ENCODE results near the gene DRC7.
"Not testable (repeated sequence)": the region's sequence is repeated elsewhere in the genome, so short reads cannot be mapped to it uniquely, and the experiment has no call there.

Gene DRC7

DNA sequence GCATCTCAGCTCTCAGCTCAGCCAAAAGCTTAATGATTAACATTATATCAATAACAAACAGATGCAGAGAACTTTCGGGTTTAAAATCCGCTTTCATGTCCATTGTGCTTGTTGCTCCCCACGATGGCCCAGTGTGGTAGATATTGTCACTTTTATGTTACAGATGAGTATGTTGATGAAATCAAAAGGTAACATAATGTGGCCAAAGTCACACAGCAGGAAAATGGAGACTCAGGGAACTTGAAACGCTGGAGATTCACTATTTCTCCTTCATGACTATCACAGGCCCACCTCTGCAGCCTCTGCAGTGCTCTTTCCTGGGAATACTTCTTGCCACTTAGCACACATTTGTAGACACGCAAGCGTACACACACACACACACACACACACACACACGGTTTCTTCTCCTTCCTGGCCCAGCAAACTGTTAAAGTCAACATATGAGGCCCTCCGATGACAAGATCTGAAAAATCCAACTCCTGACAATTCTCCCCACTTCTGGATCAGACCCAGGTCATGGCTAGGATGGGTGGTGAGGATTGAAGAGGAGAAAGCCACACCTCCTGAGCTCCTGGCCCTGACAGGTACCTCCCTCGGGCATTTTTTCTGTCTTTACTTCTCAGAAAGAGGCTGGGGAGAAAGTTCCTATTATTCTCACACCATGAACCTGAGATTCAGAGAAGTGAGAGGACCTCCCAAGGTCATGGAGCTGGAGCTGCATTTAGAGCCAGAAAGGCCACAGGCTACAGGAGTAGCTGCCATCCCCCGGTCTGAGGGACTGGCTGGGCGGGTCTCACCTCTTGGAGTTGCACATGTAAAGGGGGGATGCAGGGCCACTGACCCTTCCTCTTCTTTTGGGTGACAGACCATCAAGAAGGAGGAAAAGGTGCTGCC lies 9.7 kb downstream of the DRC7 start:
- intact Hi-C loops (cut with DNase I) = no loop called here
- DNase-seq = no peak

DNA sequence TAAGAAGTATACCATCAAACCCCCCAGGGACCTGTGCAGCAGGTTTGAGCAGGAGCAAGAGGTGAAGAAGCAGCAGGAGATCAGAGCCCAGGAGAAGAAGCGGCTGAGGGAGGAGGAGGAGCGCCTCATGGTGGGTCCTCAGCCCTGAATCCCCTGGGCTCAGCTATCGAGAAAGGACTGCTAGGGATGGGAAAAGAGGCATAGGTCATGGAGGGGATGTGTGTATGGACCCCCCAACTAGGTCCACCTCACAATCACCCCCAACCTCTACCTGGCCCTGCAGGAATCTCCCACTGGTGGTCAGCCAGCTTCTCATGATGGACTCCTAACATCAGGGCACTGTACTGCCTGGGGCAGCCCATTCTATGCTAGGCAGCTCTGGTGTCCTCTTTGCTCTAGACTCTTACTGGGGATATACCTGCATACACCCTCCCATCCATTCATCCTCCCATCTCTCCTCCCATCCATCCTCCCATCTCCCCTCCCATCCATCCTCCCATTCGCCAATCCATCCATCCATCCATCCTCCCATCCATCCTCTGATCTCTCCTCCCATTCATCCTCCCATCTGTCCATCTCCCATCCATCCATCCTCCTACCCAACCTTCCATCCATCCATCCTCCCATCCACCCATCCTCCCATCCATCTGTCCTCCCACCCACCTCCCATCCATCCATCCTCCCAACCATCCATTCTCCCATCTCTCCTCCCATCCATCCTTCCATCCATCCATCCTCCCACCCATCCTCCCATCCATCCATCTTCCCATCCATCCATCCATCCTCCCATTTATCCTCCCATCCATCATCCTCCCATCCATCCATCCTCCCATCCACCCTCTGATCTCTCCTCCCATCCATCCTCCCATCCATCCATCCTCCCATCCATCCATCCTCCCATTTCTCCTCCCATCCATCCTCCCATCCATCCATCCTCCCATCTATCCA lies 10.6 kb downstream of the DRC7 start:
- no peak for DNase-seq
- intact Hi-C loops (cut with DNase I) = no loop called here

DNA sequence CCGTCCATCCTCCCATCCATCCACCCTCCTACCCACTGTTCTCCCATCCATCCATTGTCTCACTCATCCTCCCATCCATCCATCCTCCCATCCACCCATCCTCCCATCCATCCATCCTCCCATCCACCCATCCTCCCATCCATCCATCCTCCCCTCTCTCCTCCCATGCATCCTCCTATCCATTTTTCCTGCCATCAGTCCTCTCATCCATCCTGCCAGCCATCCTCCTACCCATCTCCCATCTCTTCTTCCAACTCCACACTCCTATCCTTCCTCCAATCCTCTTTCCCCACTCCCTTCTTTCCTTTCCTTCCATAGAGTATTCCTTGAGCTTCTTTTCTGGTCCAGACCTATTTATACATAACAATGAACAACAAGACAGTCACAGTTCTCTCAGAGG lies 12.1 kb downstream of the DRC7 start:
- intact Hi-C loops (cut with DNase I) = no loop called here

DNA sequence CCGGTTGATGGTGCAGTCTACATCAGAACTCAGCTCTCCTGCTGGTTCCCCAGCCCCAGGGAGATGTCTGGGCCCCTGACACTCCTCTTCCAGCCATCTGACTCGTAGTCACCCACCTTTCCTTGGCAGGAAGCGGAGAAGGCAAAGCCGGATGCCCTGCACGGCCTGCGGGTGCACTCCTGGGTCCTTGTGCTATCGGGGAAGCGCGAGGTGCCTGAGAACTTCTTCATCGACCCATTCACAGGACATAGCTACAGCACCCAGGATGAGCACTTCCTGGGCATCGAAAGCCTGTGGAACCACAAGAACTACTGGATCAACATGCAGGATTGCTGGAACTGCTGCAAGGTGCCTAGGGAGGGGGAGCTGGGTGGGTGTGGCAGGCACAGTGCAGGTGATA lies 12.7 kb downstream of the DRC7 start:
- intact Hi-C loops (cut with DNase I) = no loop called here
- DNase-seq = no peak

More for the DNA sequence above, 12.1 kb downstream of the DRC7 start:
- no peak for DNase-seq

- no peak for DNase-seq
- intact Hi-C loops (cut with DNase I) = no loop called here
These were observed 13.6 kb downstream of the DRC7 start for GRCh38 chr16:57708168-57708567.

DNA sequence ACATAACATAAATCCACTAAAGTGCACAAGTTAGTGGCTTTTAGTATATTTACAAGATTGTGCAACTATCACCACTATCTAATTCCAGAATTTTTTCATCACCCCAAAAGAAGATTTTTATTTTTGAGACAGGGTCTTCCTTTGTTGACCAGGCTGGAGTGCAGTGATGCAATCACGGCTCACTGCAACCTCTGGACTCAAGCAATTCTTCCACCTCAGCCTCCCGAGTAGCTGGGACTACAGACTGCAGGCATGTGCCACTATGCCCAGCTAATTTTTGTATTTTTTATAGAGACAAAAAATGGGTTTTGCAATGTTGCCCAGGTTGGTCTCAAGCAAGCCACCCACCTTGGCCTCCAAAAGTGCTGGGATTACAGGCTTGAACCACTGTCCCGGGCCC lies 15.1 kb downstream of the DRC7 start:
- DNase-seq = no peak
- intact Hi-C loops (cut with DNase I) = no loop called here

DNA sequence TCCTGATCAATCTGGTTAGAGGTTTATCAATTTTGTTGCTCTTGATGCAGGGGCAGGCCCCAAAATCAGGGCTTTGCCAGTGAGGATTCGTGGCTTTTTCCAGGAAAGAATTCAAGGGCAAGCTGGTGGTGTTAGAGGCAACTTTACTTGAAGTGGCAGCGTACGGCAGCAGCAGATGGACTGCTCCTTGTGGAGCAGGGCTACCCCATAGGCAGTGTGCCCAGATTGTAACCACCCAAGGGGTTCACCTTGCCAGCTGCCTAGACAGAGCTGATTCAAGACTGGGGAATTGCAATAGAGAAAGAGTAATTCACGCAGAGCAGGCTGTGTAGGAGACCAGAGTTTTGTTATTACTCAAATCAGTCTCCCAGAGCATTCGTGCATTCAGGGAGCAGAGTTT lies 16.7 kb downstream of the DRC7 start:
- DNase-seq = peak in 1 of 42 donors; percentile 6
- intact Hi-C loops (cut with DNase I) = no loop called here

- DNase-seq = no peak
- intact Hi-C loops (cut with DNase I) = no loop called here
These were observed 17.4 kb downstream of the DRC7 start for GRCh38 chr16:57711993-57712392.

DNA sequence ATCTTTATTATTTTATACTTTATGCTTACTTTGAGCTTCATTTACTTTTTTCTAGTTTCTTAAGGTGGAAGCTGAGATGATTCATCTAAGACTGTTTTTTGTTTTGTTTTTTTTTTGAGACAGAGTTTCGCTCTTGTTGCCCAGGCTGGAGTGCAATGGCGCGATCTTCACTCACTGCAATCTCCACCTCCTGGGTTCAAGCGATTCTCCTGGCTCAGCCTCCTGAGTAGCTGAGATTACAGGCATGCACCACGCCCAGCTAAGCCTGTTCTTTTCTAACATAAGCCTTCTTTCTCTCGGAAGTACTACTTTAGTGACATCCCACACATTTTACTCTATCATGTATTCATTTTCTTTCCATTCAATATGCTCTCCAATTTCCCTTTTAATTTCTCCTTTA lies 18.0 kb downstream of the DRC7 start:
- intact Hi-C loops (cut with DNase I) = not testable (repeated sequence)

GRCh38 chr16:57713596-57713995 lies 19.0 kb downstream of the DRC7 start:
- intact Hi-C loops (cut with DNase I) = no loop called here
- no peak for DNase-seq

More for the DNA sequence above, 18.0 kb downstream of the DRC7 start:
- peak in 8 of 42 donors; percentile 7 to 67 (median 22) for DNase-seq

DNA sequence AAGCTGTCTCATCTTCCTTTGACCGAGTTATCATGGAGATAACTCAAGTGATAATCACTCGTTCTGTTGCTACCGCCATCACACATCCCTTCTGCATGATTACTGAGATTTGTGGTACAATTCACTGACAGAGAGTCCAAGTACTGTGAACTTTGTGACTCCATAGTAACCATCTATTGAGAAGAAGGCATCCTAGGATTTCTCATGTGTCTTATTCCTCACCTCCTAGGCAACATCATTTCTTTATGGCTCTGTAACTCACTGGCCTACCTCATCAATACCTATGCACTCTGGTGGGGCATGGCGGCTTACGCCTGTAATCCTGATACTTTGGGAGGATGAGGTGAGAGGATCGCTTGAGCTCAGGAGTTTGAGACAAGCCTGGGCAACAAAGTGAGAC lies 19.4 kb downstream of the DRC7 start:
- no peak for DNase-seq
- intact Hi-C loops (cut with DNase I) = no loop called here

GRCh38 chr16:57720142-57720575 lies 25.6 kb downstream of the DRC7 start:
- peak in 40 of 42 donors; percentile 27 to 79 (median 60) for DNase-seq
- intact Hi-C loops (cut with DNase I) = loop anchor here (10.0 kb wide), 1 partner anchor 125 kb away; no protein-coding TSS in a partner anchor

GRCh38 chr16:57721356-57722209 lies 27.0 kb downstream of the DRC7 start:
- no peak for DNase-seq
- intact Hi-C loops (cut with DNase I) = loop anchor here (10.0 kb wide), 1 partner anchor 127 kb away; no protein-coding TSS in a partner anchor

DNA sequence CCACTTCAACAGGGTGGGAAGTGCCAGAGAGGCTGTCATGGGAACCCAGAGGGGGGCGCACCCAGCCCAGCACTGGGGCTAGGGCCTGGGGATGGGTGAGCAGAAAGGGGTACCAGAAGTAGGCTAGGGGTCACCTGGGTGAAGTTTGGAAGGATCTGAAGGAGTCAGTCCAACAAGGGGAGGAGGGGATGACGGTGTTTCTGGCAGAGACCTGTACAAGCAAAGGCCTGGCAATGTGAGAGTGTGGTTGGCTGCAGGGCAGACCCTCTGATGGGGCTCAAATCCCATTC lies 27.5 kb downstream of the DRC7 start:
- no peak for DNase-seq
- intact Hi-C loops (cut with DNase I) = loop anchor here (10.0 kb wide), 1 partner anchor 127 kb away; no protein-coding TSS in a partner anchor

- intact Hi-C loops (cut with DNase I) = loop anchor here (10.0 kb wide), 1 partner anchor 128 kb away; no protein-coding TSS in a partner anchor
- DNase-seq = no peak
These were observed 28.0 kb downstream of the DRC7 start for GRCh38 chr16:57722651-57723050.

- intact Hi-C loops (cut with DNase I) = loop anchor here (10.0 kb wide), 1 partner anchor 128 kb away; no protein-coding TSS in a partner anchor
- DNase-seq = no peak
These were observed 28.6 kb downstream of the DRC7 start for GRCh38 chr16:57723170-57723569.

GRCh38 chr16:57724531-57724930 lies 29.9 kb downstream of the DRC7 start:
- DNase-seq = no peak
- intact Hi-C loops (cut with DNase I) = loop anchor here (10.0 kb wide), 1 partner anchor 130 kb away; no protein-coding TSS in a partner anchor

GRCh38 chr16:57725151-57725550 lies 30.5 kb downstream of the DRC7 start:
- DNase-seq = no peak
- intact Hi-C loops (cut with DNase I) = loop anchor here (10.0 kb wide), 1 partner anchor 130 kb away; no protein-coding TSS in a partner anchor

- intact Hi-C loops (cut with DNase I) = loop anchor here (10.0 kb wide), 1 partner anchor 131 kb away; no protein-coding TSS in a partner anchor
- no peak for DNase-seq
These were observed 30.9 kb downstream of the DRC7 start for GRCh38 chr16:57725554-57725953.
